Raji (cell line): Measurements from ENCODE around the gene TARS3.

ENCODE experiments used
- POLR2A ChIP-seq: IDR thresholded peaks from 2 replicates; pipeline ENCODE4 v1.6.1; 2011; ENCODE audit warnings: low read depth, low read length, control low read depth; ENCODE audit not compliant: insufficient read depth

The TARS3 gene

GRCh38 chr15:101617390-101617965 is 106.8 kb downstream of the TARS3 start:
- TF ChIP-seq POLR2A: no peak

- TF ChIP-seq POLR2A: no peak
Observed at GRCh38 chr15:101615986-101616848, 108.1 kb downstream of the TARS3 start.

DNA sequence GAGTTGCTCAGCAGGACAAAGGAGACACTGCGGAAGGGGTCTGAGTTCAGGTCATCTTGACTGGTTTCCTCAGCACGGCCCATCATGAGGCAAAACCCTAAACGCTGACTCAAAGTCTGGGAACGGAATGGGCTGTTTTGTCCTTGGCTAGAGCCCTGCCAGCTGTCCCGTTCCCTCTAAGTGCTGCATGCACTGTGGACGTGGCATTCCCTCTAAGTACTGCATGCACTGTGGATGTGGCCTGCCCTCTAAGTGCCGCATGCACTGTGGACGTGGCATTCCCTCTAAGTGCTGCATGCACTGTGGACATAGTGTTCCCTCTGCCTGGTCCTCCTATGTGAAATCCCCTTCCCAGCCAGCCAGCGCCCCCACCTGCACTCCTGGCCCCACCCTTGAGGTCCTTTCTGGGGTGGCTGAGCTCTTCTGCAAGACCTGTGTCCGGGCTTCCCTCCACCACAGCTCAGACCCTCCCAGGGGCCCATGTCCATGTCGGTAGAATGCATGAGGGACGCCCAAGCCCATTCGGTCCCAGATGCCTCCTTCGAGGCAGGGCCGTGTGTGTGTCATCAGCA is 108.8 kb downstream of the TARS3 start:
- TF ChIP-seq POLR2A: no peak

DNA sequence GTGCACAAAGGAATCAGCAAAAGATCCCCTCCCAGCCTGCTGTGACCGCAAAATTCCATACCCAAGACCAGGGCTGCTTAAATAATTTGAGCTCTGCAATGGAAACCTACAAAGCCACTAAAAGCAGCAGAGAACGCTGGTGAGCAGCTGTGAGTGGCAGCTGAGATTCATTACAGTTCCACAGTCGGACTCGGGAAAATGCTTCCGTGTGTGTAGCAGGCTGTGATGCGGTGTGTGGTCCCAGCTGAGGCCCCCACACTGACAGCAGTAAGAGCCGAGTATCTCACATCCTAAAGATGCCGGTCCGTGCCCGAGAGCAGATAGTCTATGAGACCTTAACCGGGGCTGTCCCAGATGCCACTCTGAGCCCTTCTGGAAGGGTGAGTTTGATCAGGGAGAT is 109.5 kb downstream of the TARS3 start:
- no peak for TF ChIP-seq POLR2A

- TF ChIP-seq POLR2A: no peak
Observed at GRCh38 chr15:101614001-101614585, 110.2 kb downstream of the TARS3 start.

DNA sequence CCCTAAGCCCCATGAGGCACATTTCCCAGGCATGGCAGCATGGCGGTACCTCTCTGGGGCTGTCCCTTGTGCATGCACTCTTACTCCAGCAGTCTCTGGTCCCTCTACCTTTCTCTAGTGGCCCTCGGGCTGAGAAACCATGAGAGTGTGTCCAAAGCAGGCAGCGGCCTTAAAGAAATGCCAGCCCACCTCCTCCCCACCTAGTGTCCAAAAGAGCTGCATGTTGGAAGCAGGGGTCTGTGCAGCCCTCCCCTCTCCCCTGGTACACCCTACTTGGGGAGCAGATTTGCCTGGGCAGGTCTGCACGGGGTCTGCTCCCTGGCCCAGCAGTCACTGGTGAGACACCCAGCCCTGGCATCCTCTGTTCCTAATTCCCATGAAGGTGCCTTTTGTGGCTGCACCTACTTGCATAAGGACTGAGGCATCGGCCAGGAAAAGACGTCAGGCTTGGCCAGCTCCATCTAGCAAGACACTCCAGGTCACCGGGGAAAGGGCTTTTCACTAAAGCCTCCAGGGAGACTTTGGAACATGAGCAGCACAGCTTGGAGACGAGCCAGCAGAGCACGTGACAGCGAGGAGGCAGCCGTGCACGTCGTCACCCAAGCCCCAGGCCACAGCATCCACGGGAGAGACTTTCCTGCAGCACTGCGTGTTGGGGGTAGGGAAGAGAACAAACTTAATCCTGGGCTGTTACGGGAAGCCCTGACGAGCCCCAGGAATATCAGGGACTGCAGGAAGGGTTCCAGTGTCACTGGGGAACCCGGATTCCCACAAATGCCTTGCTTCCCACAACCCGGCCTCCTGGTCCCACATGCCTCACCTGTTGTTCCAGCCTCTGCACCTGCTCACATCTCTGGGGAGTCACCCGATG is 110.9 kb downstream of the TARS3 start:
- TF ChIP-seq POLR2A: no peak

GRCh38 chr15:101612676-101613075 is 111.6 kb downstream of the TARS3 start:
- TF ChIP-seq POLR2A: no peak

DNA sequence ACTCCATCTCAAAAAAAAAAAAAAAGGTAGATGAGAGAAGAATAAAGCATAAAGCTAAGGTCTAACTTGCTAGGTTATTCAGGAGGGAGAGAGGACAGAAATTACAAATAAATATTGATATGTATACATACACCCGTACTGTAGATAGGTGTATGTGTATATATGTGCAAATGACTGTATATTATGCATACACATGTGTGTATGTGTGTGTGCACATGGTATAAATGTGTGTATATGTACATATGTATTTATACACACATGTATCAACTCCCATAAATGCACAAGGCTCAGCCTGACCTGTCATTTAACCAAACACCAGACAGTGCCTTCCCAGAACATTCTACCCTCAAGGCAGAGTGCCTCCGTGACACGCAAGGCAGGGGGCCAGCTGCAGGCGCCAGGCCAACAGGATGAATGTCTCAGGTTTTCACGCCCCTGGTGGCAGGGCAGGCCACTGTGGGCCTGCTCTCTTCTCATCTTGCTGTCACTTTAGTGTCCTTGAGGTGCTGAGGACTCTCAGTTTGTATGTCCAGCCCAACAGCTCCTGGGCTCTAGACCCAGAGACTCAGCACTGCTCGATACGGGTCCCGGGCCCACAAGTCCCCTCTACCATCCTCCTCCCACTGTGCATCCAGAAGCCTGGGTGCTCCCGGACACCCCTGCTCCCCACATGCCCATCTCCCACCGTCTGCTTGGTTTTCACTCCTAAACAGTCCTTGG is 112.5 kb downstream of the TARS3 start:
- no peak for TF ChIP-seq POLR2A

- no peak for TF ChIP-seq POLR2A
Observed at GRCh38 chr15:101611007-101611406, 113.3 kb downstream of the TARS3 start.

GRCh38 chr15:101610611-101611000 is 113.7 kb downstream of the TARS3 start:
- no peak for TF ChIP-seq POLR2A

DNA sequence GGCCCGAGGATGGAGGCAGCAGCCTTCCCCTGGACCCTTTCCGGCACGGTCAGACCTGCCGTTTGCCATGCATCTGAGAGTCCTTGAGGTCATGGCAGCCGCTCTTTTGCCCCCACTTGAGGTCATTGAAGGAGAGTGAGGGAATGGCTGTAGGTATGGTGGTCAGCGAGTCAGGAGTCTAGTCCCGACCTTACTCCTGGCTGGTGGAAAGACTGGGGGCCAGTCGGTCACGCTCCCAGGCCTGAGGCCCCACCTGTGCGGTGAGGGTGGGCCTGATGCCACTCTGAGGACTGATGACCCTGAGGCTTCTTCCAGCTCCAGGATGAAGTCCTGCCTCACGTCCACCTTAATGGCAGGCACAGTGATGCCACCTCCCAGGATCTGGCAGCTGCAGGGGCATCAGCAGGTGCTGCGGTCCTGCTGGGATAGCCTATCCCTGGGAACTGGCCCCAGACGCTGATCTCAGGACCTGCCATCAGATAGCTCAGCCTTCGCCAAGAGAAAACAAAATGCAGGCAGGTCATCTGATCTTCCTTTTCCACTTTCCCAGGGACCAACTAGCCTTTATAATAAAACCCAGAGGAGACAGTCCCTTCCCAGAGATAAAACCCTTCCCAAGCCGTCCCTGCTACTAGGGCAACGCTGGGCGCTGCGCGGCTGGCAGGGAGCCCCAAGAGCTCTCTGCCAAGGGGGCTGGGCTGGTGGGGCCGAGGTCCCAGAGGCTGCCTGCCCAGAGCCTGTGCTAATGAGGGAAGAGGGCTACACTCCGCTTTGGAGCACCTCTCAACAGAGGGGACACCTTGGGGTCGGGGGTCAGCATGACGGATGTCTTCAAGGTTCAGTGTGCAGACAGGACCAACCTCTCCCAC is 114.3 kb downstream of the TARS3 start:
- TF ChIP-seq POLR2A: no peak

DNA sequence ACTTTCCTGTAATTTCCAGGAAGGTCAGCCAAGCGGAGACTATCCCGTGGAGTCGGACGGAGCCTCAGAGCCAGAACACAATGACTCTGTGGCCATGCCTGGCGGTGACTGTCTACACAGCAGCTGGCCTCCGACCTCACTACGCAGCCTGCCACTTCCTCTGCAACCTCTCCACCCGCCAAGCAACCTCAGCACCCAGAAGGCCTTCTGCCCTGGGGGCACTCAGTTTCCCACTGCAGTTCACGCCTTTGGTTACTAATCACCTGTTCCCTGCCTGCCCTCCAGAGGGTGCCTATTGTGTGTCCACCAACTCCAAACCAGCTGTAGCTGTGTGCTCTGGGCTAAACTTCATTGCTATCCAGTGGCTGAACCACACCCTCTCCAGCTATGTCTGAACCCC is 116.1 kb downstream of the TARS3 start:
- TF ChIP-seq POLR2A: no peak

DNA sequence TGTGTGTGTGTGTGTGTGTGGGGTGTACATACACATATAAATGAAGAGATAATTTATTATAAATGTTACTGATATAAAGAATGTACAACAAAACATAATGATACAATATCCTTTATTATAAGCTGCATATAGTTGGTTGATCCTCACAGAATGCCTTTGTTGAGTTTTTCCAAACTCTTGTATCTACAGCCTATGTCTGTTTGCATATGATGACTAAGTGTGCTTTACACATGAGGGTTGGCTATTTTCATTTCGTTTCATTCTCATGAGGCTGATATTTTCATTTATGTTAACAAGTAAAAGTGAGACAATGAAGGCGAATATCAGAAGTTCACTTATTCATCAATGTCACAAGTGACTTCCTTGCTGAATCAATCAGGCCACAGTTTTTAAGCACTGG is 117.2 kb downstream of the TARS3 start:
- TF ChIP-seq POLR2A: no peak

DNA sequence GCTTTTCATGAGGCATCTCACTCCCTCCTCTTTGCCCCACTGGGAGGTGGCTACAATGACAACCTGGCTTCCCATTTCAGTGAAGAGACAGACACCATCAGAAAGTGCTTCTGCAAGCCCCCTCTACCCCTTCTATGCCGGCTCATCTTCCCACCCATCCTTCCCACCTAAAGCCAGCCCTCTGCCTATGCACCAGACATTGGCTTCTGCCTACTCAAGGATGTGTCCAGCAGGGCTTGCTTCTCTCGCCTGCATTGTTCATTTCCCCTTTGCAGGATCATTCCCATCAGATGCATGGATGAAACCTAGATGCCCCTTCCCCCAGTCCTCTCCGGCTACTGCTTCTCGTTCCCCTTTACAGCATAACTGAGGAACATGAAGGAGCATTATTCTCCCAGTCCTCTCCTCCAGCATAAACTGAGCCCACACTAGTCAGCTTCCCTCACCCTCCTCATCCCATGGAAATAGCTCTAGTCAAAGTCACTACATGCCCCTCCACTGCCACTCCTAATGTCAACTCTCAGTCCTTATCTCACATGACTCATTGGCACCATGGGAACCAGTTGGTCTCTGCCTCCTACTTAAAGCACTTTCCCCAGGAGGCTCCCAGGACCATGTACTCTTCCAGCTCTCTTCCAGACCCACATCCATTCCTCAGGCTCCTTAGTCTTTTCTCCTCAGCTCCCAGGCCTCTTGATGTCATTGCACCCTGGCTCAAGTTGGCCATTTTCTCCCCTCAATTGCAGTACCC is 120.0 kb downstream of the TARS3 start:
- TF ChIP-seq POLR2A: no peak
